ENCODE measurements around the gene DNAJC3. TPM values are rescaled to one million over a fixed set of nuclear protein-coding genes. Genes with fewer than 3 reads are reported as not detected.
A peak's percentile ranks its signal among the peaks of the same experiment; 100 is the strongest.
"Not testable (repeated sequence)": the region's sequence is repeated elsewhere in the genome, so short reads cannot be mapped to it uniquely, and the experiment has no call there.

The DNAJC3 gene
- total RNA-seq, 8 experiments from 2014 or later = 11.6 to 75.1 (median 29.2) TPM

DNA sequence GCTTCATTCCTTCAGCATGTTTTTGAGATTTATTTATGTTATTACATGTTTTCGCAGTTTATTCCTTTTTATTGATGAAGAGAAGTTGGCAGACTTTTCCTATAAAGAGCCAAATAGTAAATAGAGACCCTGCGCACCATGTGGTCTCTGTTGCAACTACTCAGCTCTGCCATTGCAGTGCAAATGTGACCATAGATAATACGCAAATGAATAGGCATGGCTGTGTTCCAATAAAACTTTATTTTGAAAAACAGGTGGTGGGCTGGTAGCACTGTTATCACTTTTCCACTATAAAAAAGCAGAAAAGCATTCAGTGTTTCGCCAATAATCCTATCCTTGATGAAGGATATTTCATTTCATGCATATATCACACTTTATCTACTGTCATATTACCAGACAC lies 95.0 kb downstream of the DNAJC3 start:
- H3K4me1 ChIP-seq (replicated peaks in 1 of 2) = no peaks in the 10 kb centered on the region
- WGBS, 10 experiments = 90 to 100% (median 96%) methylated on average over 2 to 4 of the region's 4 CpGs
- no peak for ATAC-seq (replicated peaks in 6 of 8)
- no peak overlapping the region for H3K4me3 ChIP-seq
- H3K27ac ChIP-seq = no peak overlapping the region
- in situ Hi-C loops (cut with MboI; ENCODE audit: low pct_unique_long_range_greater_than_20kb in 2 of 9, low sequenced_read_pairs in 9 of 9, unreplicated experiment in 9 of 9) = no loop called here

DNA sequence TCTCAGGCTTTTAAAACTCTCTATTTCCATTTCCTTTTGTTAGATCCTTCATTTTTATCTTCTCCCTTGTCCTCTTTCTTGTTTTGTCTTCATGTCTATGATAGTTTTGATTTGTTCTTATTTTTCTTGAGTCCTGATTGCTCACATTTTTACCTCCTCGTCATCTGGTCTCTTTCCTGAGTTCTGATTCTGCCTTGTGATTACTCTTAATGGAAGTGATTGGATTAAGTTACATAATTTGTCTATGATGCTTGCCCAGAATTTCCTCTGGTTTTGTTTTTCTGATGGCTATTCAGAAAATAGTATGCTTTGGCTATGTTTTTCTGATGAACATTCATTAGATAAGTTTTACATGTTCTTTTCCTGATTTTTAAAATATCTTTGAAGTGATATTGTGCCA lies 102.6 kb downstream of the DNAJC3 start:
- in situ Hi-C loops (cut with MboI; ENCODE audit: low pct_unique_long_range_greater_than_20kb in 2 of 9, low sequenced_read_pairs in 9 of 9, unreplicated experiment in 9 of 9) = no loop called here
- ATAC-seq (replicated peaks in 6 of 8) = no peak
- no peak overlapping the region for H3K4me3 ChIP-seq
- no peaks in the 10 kb centered on the region for H3K4me1 ChIP-seq (replicated peaks in 1 of 2)
- H3K27ac ChIP-seq = no peak overlapping the region
- 11 to 100% (median 90%) methylated on average over 1 of the region's 1 CpG; no CpG with 5 or more reads in 1 of the 10 experiments for WGBS, 10 experiments

DNA sequence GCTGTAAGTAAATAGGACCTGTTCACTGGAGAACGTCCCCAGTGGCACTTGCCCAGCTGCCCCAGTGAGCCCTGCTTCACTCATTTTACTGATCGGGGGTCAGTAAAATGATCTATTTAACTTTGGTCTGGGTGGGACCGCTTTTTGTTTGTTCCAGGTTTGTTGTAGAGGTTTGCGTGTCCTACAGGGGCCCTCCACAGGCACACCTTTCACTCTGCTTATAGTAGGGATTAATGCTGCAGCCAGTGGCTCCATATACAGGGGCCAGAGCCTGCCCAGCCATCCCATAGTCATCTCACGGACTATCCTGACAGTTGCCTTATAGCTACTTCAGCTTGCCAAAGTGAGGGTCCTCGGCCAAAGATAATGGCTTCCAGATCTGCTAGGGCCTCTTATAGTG lies 104.1 kb downstream of the DNAJC3 start:
- in situ Hi-C loops (cut with MboI; ENCODE audit: low pct_unique_long_range_greater_than_20kb in 2 of 9, low sequenced_read_pairs in 9 of 9, unreplicated experiment in 9 of 9) = no loop called here
- 63 to 89% (median 83%) methylated on average over 1 to 4 of the region's 6 CpGs; no CpG with 5 or more reads in 6 of the 10 experiments for WGBS, 10 experiments
- no peak overlapping the region for H3K4me3 ChIP-seq
- ATAC-seq (replicated peaks in 6 of 8) = no peak
- no peaks in the 10 kb centered on the region for H3K4me1 ChIP-seq (replicated peaks in 1 of 2)
- no peak overlapping the region for H3K27ac ChIP-seq

DNA sequence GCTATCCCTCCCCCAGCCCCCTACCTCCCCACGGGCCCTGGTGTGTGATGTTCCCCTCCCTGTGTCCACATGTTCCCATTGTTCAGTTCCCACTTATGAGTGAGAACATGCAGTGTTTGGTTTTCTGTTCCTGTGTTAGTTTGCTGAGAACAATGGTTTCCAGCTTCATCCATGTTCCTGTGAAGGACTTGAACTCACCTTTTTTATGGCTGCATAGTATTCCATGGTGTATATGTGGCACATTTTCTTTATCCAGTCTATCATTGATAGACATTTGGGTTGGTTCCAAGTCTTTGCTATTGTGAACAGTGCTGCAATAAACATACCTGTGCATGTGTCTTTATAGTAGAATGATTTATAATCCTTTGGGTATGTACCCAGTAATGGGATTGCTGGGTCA lies 105.0 kb downstream of the DNAJC3 start:
- in situ Hi-C loops (cut with MboI; ENCODE audit: low pct_unique_long_range_greater_than_20kb in 2 of 9, low sequenced_read_pairs in 9 of 9, unreplicated experiment in 9 of 9); H3K27ac ChIP-seq; ATAC-seq (replicated peaks in 6 of 8); H3K4me1 ChIP-seq (replicated peaks in 1 of 2); H3K4me3 ChIP-seq: not testable (repeated sequence)
- WGBS, 10 experiments = 100% methylated on average over 1 of the region's 1 CpG; no CpG with 5 or more reads in 9 of the 10 experiments

DNA sequence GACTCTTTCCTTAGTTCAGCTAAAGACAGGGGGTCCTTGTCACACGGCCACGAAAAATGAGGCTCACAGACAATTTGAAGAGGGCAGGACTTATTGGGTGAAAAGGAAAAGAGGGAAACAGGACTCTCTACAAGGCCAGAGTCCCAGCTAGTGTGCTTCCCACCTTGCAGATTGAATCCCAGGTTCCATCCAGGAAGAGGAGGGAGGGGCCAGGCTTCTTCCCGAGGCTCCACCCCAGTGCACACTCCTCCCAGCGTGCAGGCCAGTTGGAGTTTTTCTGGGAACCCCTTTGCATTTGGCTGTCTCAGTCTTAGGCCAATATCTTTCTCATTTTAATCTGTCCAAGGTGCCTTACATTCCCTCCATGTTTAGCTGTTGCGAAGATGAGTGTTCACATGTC lies 106.8 kb downstream of the DNAJC3 start:
- Histone ChIP-seq H3K27ac (no peak overlapping the region), H3K4me1 (replicated peaks in 1 of 2) (no peaks in the 10 kb centered on the region), H3K4me3 (no peak overlapping the region)
- WGBS, 10 experiments = 59 to 100% (median 89%) methylated on average over 1 to 4 of the region's 5 CpGs; no CpG with 5 or more reads in 2 of the 10 experiments
- ATAC-seq (replicated peaks in 6 of 8) = no peak
- in situ Hi-C loops (cut with MboI; ENCODE audit: low pct_unique_long_range_greater_than_20kb in 2 of 9, low sequenced_read_pairs in 9 of 9, unreplicated experiment in 9 of 9) = no loop called here

DNA sequence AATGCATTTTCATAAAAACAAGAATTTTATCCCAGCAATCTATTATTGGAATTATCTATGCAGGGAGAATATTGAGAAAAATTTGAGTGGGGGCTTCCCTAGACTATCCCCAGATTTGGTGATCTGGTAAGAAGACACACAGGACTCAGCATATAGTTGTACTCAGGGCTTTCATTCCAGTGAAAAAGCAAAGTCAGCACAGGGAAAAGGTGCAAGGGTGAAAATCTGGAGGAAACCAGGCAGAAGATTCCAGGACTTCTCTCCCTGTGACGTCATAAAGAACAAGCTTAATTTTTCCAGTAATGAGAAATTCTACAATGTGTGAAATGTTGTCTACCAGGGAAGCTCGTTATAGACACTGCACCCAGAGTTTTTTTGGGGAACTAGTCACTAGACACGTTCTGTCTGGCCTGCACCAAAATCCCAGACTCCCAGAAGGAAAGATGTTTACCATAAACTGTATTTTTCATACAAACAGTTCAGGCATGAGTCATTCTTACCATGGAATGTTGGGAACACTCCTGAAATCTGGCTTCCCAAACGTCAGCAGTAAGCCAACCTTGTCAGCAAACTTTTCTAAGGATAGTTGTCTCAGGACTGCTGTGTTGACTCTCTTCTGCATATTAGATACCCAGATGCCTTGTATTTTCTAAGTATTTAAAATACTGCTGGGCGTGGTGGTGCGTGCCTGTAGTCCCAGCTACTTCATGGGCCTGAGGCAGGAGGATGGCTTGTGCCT lies 107.4 kb downstream of the DNAJC3 start:
- Histone ChIP-seq H3K27ac (no peak overlapping the region), H3K4me1 (replicated peaks in 1 of 2) (no peaks in the 10 kb centered on the region), H3K4me3 (no peak overlapping the region)
- peak in 3 of 8 experiments; percentile 83 to 94 (median 92) for ATAC-seq (replicated peaks in 6 of 8)
- WGBS, 10 experiments = 18 to 100% (median 85%) methylated on average over 1 to 6 of the region's 6 CpGs; no CpG with 5 or more reads in 2 of the 10 experiments
- in situ Hi-C loops (cut with MboI; ENCODE audit: low pct_unique_long_range_greater_than_20kb in 2 of 9, low sequenced_read_pairs in 9 of 9, unreplicated experiment in 9 of 9) = no loop called here

DNA sequence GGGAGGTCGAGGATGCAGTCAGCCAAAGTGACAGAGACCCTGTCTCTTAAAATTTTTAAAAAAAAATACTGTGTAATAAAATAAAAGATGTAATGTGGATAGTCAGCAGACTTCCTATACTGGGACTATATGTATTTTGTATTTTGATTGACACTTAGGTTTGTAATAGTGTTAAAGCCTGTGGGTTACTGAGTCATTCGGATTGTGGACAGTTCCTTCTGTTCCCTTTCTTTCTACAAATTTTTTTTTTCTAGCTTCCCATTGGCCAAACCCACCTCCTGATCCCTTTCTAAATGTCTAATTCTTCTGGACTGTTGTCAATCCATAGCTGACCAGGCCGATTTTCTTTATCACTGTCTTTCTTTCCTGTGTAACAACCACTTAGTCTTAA lies 108.0 kb downstream of the DNAJC3 start:
- Histone ChIP-seq H3K4me3 (no peak overlapping the region), H3K4me1 (replicated peaks in 1 of 2) (no peaks in the 10 kb centered on the region), H3K27ac (no peak overlapping the region)
- 22 to 100% (median 77%) methylated on average over 1 to 3 of the region's 3 CpGs; no CpG with 5 or more reads in 1 of the 10 experiments for WGBS, 10 experiments
- in situ Hi-C loops (cut with MboI; ENCODE audit: low pct_unique_long_range_greater_than_20kb in 2 of 9, low sequenced_read_pairs in 9 of 9, unreplicated experiment in 9 of 9) = no loop called here
- ATAC-seq (replicated peaks in 6 of 8) = peak in 2 of 8 experiments; percentile 9 to 21

DNA sequence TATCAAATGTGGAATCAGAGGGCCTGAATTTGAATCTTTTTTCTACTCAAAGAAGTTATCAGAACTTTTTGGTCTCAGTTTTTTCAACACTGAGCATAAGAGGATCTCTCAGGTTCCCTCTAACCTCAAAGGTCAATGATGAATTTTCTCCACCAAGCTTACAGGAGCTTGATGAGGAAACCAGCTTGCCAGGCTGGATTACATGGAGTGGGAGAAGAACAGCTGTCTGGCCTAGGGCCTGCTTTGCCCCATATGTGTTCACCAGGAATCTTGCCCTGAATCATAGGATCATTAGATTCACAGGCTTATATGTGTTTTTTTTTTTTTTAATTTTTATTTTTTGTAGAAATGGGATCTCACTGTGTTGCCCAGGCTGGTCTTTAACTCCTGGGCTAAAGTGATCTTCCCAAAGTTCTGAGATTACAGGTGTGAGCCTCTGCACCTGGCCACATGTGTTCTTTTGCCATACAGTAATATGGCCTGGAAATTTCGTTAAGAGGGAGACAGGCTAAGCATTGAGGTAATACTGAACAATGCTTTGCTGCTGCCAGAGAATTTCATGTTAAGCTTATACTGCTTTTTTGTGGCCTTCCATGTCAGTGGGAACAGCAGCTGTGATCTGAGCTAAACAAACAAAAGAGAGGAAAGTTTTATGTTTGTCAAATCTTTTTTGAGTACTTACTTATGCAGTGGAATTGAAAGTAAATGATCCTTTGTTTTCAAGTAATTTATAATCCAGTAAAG lies 110.6 kb downstream of the DNAJC3 start:
- 50 to 100% (median 86%) methylated on average over 1 of the region's 1 CpG; no CpG with 5 or more reads in 5 of the 10 experiments for WGBS, 10 experiments
- in situ Hi-C loops (cut with MboI; ENCODE audit: low pct_unique_long_range_greater_than_20kb in 2 of 9, low sequenced_read_pairs in 9 of 9, unreplicated experiment in 9 of 9) = no loop called here
- ATAC-seq (replicated peaks in 6 of 8) = no peak

DNA sequence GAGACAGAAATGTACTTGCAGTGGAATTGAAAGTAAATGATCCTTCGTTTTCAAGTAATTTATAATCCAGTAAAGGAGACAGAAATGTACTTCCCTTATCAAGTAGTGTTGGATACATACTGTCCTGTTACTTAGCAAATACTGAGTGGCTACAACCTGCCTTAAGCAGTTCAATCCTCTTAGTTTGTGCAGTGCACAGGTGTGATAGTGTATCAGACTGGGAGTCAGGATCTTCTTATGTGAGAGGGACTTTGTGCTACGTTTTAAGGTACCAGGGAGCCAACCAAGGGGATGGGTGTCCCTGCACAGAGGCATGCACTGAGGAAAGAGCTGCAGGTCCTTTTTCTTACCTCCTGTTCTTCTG lies 111.1 kb downstream of the DNAJC3 start:
- WGBS, 10 experiments = 63 to 93% (median 82%) methylated on average over 1 to 2 of the region's 2 CpGs
- in situ Hi-C loops (cut with MboI; ENCODE audit: low pct_unique_long_range_greater_than_20kb in 2 of 9, low sequenced_read_pairs in 9 of 9, unreplicated experiment in 9 of 9) = no loop called here
- Histone ChIP-seq H3K4me3 (no peak overlapping the region), H3K27ac (no peak overlapping the region), H3K4me1 (replicated peaks in 1 of 2) (no peaks in the 10 kb centered on the region)
- no peak for ATAC-seq (replicated peaks in 6 of 8)

More for the DNA sequence above, 110.6 kb downstream of the DNAJC3 start:
- no peak overlapping the region for H3K27ac ChIP-seq
- no peak overlapping the region for H3K4me3 ChIP-seq
- no peaks in the 10 kb centered on the region for H3K4me1 ChIP-seq (replicated peaks in 1 of 2)

DNA sequence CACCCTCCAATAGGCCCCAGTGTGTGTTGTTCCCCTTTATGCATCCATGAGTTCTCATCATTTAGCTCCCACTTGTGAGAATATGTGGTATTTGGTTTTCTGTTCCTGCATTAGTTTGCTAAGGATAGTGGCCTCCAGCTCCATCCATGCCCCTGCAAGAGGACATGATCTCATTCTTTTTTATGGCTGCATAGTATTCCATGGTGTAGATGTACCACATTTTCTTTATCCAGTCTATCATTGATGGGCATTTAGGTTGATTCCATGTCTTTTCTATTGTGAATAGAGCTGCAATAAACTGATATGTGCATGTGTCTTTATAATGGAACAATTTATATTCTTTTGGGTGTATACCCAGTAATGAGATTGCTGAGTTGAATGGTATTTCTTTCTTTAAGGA lies 112.4 kb downstream of the DNAJC3 start:
- ATAC-seq (replicated peaks in 6 of 8); in situ Hi-C loops (cut with MboI; ENCODE audit: low pct_unique_long_range_greater_than_20kb in 2 of 9, low sequenced_read_pairs in 9 of 9, unreplicated experiment in 9 of 9); H3K27ac ChIP-seq: not testable (repeated sequence)

DNA sequence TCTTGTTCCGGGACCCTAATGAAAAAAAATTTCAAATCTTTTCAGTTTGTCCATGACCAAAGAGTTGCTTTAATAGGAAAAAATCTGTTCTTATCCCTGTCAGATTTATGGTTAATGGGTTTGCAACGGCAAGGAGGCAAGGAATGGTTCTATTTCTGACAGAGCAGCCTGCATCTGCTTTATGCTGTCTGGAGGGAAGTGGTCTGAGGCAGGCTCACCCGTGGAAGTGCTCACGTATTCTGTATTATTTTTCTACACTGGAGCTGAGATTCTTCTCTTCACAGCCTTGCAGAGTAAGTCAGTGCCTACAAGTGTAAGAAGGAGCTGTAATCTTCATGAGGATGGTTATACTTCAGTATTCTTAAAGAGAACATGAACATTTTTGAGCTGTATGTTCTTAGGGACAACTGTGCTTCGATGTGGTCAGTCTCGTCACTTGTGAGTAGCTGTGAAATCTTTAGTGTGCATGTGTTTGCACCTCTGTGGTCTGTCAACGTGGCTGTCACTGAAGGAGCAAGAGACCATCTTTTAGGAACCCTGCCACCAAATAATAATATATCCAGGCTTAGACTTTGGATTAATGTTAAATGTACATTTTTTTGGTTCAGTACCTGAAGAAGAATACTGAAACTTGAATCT lies 114.3 kb downstream of the DNAJC3 start:
- in situ Hi-C loops (cut with MboI; ENCODE audit: low pct_unique_long_range_greater_than_20kb in 2 of 9, low sequenced_read_pairs in 9 of 9, unreplicated experiment in 9 of 9) = no loop called here
- H3K27ac ChIP-seq = no peak overlapping the region
- ATAC-seq (replicated peaks in 6 of 8) = no peak
- no peak overlapping the region for H3K4me3 ChIP-seq
- WGBS, 10 experiments = 58 to 100% (median 98%) methylated on average over 1 to 5 of the region's 7 CpGs; no CpG with 5 or more reads in 1 of the 10 experiments
- peaks cover 0 to 4% of the 10 kb centered on the region in 2 donors for H3K4me1 ChIP-seq (replicated peaks in 1 of 2)

More for the DNA sequence above, 112.4 kb downstream of the DNAJC3 start:
- not testable (repeated sequence) for H3K4me3 ChIP-seq; H3K4me1 ChIP-seq (replicated peaks in 1 of 2)

DNA sequence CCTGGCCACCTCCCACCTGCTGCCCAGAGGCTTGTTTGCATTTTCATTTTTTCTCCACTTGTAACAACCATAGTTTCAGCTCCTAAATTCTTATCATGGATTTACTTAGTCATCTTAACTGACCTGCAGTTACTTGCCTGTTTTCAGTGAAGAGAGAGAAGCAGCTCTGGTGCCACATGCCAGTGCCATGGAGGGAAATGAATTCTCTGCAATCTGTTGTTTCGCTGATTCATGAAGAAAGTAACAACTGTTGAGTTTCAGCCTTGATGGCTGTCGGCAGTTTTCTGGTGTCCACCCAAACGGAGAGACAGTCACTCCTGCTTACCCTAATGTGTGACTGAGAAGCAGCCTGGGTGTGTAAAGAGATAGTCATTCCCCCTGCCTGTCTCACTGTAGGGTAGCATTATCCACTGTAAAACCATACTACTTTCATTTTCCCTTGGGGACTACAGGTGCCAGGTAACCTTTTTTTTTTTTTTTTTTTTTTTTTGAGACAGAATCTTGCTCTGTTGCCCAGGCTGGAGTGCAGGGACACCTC lies 116.1 kb downstream of the DNAJC3 start:
- in situ Hi-C loops (cut with MboI; ENCODE audit: low pct_unique_long_range_greater_than_20kb in 2 of 9, low sequenced_read_pairs in 9 of 9, unreplicated experiment in 9 of 9) = no loop called here

DNA sequence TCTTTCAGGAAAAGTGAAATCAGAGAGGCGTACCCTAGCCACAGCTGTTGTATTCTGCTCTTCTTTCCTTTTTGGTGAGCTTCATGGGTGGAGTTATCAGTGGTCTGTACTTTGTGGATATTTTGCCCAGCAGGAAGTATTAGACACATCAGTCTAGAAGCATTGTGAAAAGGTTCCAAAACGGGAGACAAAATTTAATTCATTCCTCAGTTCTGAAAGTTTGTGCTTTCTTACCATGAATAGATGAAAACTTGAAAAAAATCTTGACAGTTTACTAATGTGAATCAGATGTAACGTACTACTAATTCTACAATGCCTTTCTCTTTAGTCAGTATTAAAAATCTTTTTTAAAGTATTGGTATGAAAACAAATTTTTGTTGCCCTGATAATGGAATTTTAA lies 116.8 kb downstream of the DNAJC3 start:
- in situ Hi-C loops (cut with MboI; ENCODE audit: low pct_unique_long_range_greater_than_20kb in 2 of 9, low sequenced_read_pairs in 9 of 9, unreplicated experiment in 9 of 9) = no loop called here
- no peak for ATAC-seq (replicated peaks in 6 of 8)
- WGBS, 10 experiments = 0 to 100% (median 89%) methylated on average over 1 to 3 of the region's 3 CpGs; no CpG with 5 or more reads in 1 of the 10 experiments
- H3K4me3 ChIP-seq = no peak overlapping the region
- no peak overlapping the region for H3K27ac ChIP-seq
- peaks cover 0 to 6% of the 10 kb centered on the region in 2 donors for H3K4me1 ChIP-seq (replicated peaks in 1 of 2)

More for the DNA sequence above, 116.1 kb downstream of the DNAJC3 start:
- 87 to 100% (median 90%) methylated on average over 2 to 3 of the region's 3 CpGs; no CpG with 5 or more reads in 3 of the 10 experiments for WGBS, 10 experiments
- ATAC-seq (replicated peaks in 6 of 8) = no peak
- Histone ChIP-seq H3K27ac (no peak overlapping the region), H3K4me1 (replicated peaks in 1 of 2) (peaks cover 0 to 6% of the 10 kb centered on the region in 2 donors), H3K4me3 (no peak overlapping the region)

Measured in motor neuron (in vitro differentiated cells).